H1 (cell line): ENCODE results near the gene HSD17B1.

ENCODE experiments used
- BCL11A ChIP-seq, 2 experiments: IDR thresholded peaks; one replicate each; pipeline ENCODE4 v1.6.1; 2011; ENCODE audit warnings: low read depth in 2 of 2, low read length in 2 of 2, mild to moderate bottlenecking in 2 of 2
- CTCF ChIP-seq, 3 experiments: IDR thresholded peaks; 1 replicate in 2 of 3; 2 replicates in 1 of 3; pipeline versions ENCODE4 v1.5.1 to v1.6.1; 2011; ENCODE audit warnings: low read length in 3 of 3, mild to moderate bottlenecking in 3 of 3, inconsistent platforms in 2 of 3, low read depth in 1 of 3, moderate library complexity in 1 of 3; ENCODE audit not compliant: insufficient read depth in 1 of 3; ENCODE audit errors: control extremely low read depth in 1 of 3
- EP300 ChIP-seq, 2 experiments: IDR thresholded peaks; 1 replicate in 1 of 2; 2 replicates in 1 of 2; pipeline ENCODE4 v1.6.1; 2011 to 2012; ENCODE audit warnings: low read depth in 2 of 2, low read length in 2 of 2, mild to moderate bottlenecking in 2 of 2, borderline replicate concordance in 1 of 2, inconsistent platforms in 1 of 2, moderate library complexity in 1 of 2
- EZH2 ChIP-seq: fragments of 200-600 bp; sonication (generic); IDR thresholded peaks from 2 replicates; pipeline ENCODE4 v1.7.1; 2012; ENCODE audit warnings: low read depth, mild to moderate bottlenecking, moderate library complexity, low read length, inconsistent platforms; ENCODE audit not compliant: severe bottlenecking
- GABPA ChIP-seq: IDR thresholded peaks from 2 replicates; pipeline ENCODE4 v1.6.1; 2011; ENCODE audit warnings: mild to moderate bottlenecking, low read length, moderate library complexity, borderline replicate concordance; ENCODE audit not compliant: insufficient read depth
- HDAC2 ChIP-seq, 2 experiments: fragments of 300-600 bp in 1 of 2; sonication (generic) in 1 of 2; IDR thresholded peaks; 2 replicates each; pipeline ENCODE4 v1.6.1; 2011 to 2012; ENCODE audit warnings: low read depth in 2 of 2, low read length in 2 of 2, mild to moderate bottlenecking in 2 of 2, moderate library complexity in 2 of 2, borderline replicate concordance in 1 of 2, inconsistent platforms in 1 of 2
- POLR2A ChIP-seq, 2 experiments: IDR thresholded peaks; 1 replicate in 1 of 2; 2 replicates in 1 of 2; pipeline ENCODE4 v1.6.1; 2011; ENCODE audit warnings: low read depth in 2 of 2, low read length in 2 of 2, mild to moderate bottlenecking in 2 of 2; ENCODE audit errors: control extremely low read depth in 1 of 2
- TBP ChIP-seq: IDR thresholded peaks from 2 replicates; pipeline ENCODE4 v1.6.1; 2011; ENCODE audit warnings: low read depth, low read length, improper control_type of control experiment
- ZNF274 ChIP-seq: IDR thresholded peaks from 2 replicates; pipeline ENCODE4 v1.7.0; 2012; ENCODE audit warnings: low read length, borderline replicate concordance; ENCODE audit errors: extremely low read depth
- TF ChIP-seq, protein P1 (sequence below): IDR thresholded peaks from 2 replicates; pipeline ENCODE4 v1.6.1; 2012; ENCODE audit warnings: inconsistent platforms
- TF ChIP-seq, protein P2 (sequence below): IDR thresholded peaks from 2 replicates; pipeline ENCODE4 v1.6.1; 2011; ENCODE audit warnings: low read depth, mild to moderate bottlenecking, low read length; ENCODE audit not compliant: insufficient read depth

DNA sequence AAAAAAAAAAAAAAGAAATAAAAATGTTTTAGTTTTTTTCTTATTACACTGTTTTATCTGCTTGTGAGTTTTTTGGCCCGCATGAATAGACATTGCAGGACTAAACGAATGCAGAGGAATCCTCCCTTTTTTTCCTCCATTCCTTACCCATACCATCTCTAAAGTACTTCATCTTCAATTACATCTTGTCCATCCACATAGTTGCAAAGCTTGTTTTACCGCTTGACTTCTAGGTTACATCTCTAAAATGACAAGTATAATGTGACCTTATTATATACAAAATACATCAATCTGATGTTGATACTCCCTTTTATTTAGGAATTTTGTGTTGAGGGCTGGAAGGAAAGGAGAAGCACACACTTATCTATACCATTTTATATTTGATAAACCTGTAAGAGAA lies 43.7 kb downstream of the HSD17B1 start:
- no peak for TF ChIP-seq EP300 (IDR thresholded peaks at IDR 0.05; ENCODE audit: borderline replicate concordance in 1 of 2, low read depth in 2 of 2, low read length in 2 of 2)
- TF ChIP-seq, protein P1, sequence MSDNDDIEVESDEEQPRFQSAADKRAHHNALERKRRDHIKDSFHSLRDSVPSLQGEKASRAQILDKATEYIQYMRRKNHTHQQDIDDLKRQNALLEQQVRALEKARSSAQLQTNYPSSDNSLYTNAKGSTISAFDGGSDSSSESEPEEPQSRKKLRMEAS = no peak
- TF ChIP-seq GABPA = no peak
- TF ChIP-seq HDAC2 (IDR thresholded peaks at IDR 0.05; ENCODE audit: borderline replicate concordance in 1 of 2, low read depth in 2 of 2, low read length in 2 of 2) = no peak
- no peak for TF ChIP-seq CTCF (IDR thresholded peaks at IDR 0.05; ENCODE audit: control extremely low read depth in 1 of 3, insufficient read depth in 1 of 3, low read depth in 1 of 3, low read length in 3 of 3)
- TF ChIP-seq BCL11A (IDR thresholded peaks at IDR 0.05; ENCODE audit: low read depth in 2 of 2, low read length in 2 of 2) = no peak
- TF ChIP-seq, protein P2, sequence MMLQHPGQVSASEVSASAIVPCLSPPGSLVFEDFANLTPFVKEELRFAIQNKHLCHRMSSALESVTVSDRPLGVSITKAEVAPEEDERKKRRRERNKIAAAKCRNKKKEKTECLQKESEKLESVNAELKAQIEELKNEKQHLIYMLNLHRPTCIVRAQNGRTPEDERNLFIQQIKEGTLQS = no peak
- no peak for TF ChIP-seq EZH2
- TF ChIP-seq POLR2A (IDR thresholded peaks at IDR 0.05; ENCODE audit: control extremely low read depth in 1 of 2, low read depth in 2 of 2, low read length in 2 of 2) = no peak
- no peak for TF ChIP-seq ZNF274
- no peak for TF ChIP-seq TBP
